ENCODE data around the gene RGPD8. TPM values are rescaled to one million over a fixed set of nuclear protein-coding genes. Genes with fewer than 3 reads are reported as not detected.

RGPD8 gene
- total and polyA plus RNA-seq, 2 of the 8 experiments (the other 6 are each of a cell fraction or from before 2014, with no cell fraction given): 0.51 to 8.2 TPM

Small RNA genes within 50 kb of the gene (small RNA-seq; reads per million reads assigned to genes)
- not detected for gene AC115115.1 (ENCODE audit: insufficient read depth)

Other genes starting within 250 kb of the RGPD8 start
- 7.1 and 8.8 TPM in 2 replicates for gene ZC3H8, start 178.6 kb downstream of the RGPD8 start, total RNA-seq (2021; fragmentation: NEBNext Ultra II Directional; extraction: Animal tissue kit (Norgen Biotek cat#: 25700))
- gene ZC3H8, start 178.6 kb downstream of the RGPD8 start, polyA plus RNA-seq (2011; rRNA removed): 0.66 and 1.9 TPM in 2 replicates
- gene ZC3H6, start 158.0 kb downstream of the RGPD8 start, total RNA-seq (2021; fragmentation: NEBNext Ultra II Directional; extraction: Animal tissue kit (Norgen Biotek cat#: 25700)): 6.9 and 7.3 TPM in 2 replicates
- gene ZC3H6, start 158.0 kb downstream of the RGPD8 start, polyA plus RNA-seq (2011; rRNA removed): 1.4 and 1.5 TPM in 2 replicates
- 53.5 and 57.1 TPM in 2 replicates for gene TTL, start 48.5 kb upstream of the RGPD8 start, total RNA-seq (2021; fragmentation: NEBNext Ultra II Directional; extraction: Animal tissue kit (Norgen Biotek cat#: 25700))
- gene TTL, start 48.5 kb upstream of the RGPD8 start, polyA plus RNA-seq (2011; rRNA removed): 14.4 and 17.5 TPM in 2 replicates
- 69.4 and 71.1 TPM in 2 replicates for gene POLR1B, start 108.8 kb upstream of the RGPD8 start, total RNA-seq (2021; fragmentation: NEBNext Ultra II Directional; extraction: Animal tissue kit (Norgen Biotek cat#: 25700))
- 24.3 and 50.2 TPM in 2 replicates for gene POLR1B, start 108.8 kb upstream of the RGPD8 start, polyA plus RNA-seq (2011; rRNA removed)
- gene CHCHD5, start 151.0 kb upstream of the RGPD8 start, total RNA-seq (2021; fragmentation: NEBNext Ultra II Directional; extraction: Animal tissue kit (Norgen Biotek cat#: 25700)): 27.2 and 30.2 TPM in 2 replicates
- 71.5 and 95.9 TPM in 2 replicates for gene CHCHD5, start 151.0 kb upstream of the RGPD8 start, polyA plus RNA-seq (2011; rRNA removed)
- gene SLC20A1, start 212.3 kb upstream of the RGPD8 start, total RNA-seq (2021; fragmentation: NEBNext Ultra II Directional; extraction: Animal tissue kit (Norgen Biotek cat#: 25700)): 105 and 106 TPM in 2 replicates
- 32.6 and 42.6 TPM in 2 replicates for gene SLC20A1, start 212.3 kb upstream of the RGPD8 start, polyA plus RNA-seq (2011; rRNA removed)

Measured in H1 (cell line).